Ascending aorta (tissue), 2 donors: ENCODE measurements around the gene KRTAP5-6. TPM values are rescaled to one million over a fixed set of nuclear protein-coding genes. Genes with fewer than 3 reads are reported as not detected.

Experiments used
- DNase-seq, 2 donors: peaks; one replicate each; pipeline ENCODE4 v3.0.0-alpha.2; 2019; ENCODE audit warnings: low spot score in 2 of 2
- H3K27ac ChIP-seq, 2 donors: fragments of 200-600 bp; sonication (generic); one replicate each; pipeline ENCODE4 v1.5.1; 2016 to 2017; ENCODE audit warnings: mild to moderate bottlenecking in 1 of 2
- H3K27me3 ChIP-seq: fragments of 200-600 bp; sonication (generic); one replicate; pipeline ENCODE4 v1.5.1; 2017
- H3K36me3 ChIP-seq, 2 donors: fragments of 200-600 bp; sonication (generic); one replicate each; pipeline ENCODE4 v1.5.1; 2016
- H3K4me1 ChIP-seq, 2 donors: fragments of 200-600 bp; sonication (generic); one replicate each; pipeline ENCODE4 v1.5.1; 2016 to 2017; ENCODE audit warnings: mild to moderate bottlenecking in 1 of 2
- H3K4me3 ChIP-seq, 2 donors: fragments of 200-600 bp; sonication (generic); one replicate each; pipeline ENCODE4 v1.5.1; 2016 to 2017; ENCODE audit warnings: mild to moderate bottlenecking in 1 of 2
- H3K9me3 ChIP-seq, 2 donors: fragments of 200-600 bp; sonication (generic); one replicate each; pipeline ENCODE4 v1.5.1; 2016
- CTCF ChIP-seq, 3 experiments: fragments of 200-600 bp in 2 of 3; fragments of 450-650 bp in 1 of 3; sonication (generic) in 2 of 3; IDR thresholded peaks; one replicate each; pipeline ENCODE4 v1.5.1; 2016 to 2019; ENCODE audit warnings: antibody characterized with exemption in 3 of 3, mild to moderate bottlenecking in 1 of 3, moderate library complexity in 1 of 3
- intact Hi-C: fragments of 100-400 bp; cut with DNase I; formaldehyde crosslinking; loops from one replicate; pipeline ENCODE4 v1.15.1; 2023
- total RNA-seq: library from RNA; depleted of rRNA; stranded (reverse); fragments of >200 nt; gene quantifications from one replicate; pipeline ENCODE4 v1.1.0, GENCODE V29; 2016

Gene KRTAP5-6
- total RNA-seq, 1 donor from 2014 or later = not detected

- DNase-seq = no peak
- H3K27me3 ChIP-seq = peaks cover 3% of the 10 kb centered on the region
- H3K4me1 ChIP-seq = no peaks in the 10 kb centered on the region
- TF ChIP-seq CTCF (IDR thresholded peaks at IDR 0.05) = no peak
- no peak overlapping the region for H3K4me3 ChIP-seq
- no peaks in the 10 kb centered on the region for H3K36me3 ChIP-seq
- H3K9me3 ChIP-seq = no peaks in the 10 kb centered on the region
- no peak overlapping the region for H3K27ac ChIP-seq
- intact Hi-C loops = no loop called here
These were observed 32.7 kb downstream of the KRTAP5-6 start for GRCh38 chr11:1729692-1730011.

GRCh38 chr11:1730059-1730629 lies 33.1 kb downstream of the KRTAP5-6 start:
- Histone ChIP-seq H3K4me3 (no peak overlapping the region), H3K36me3 (no peaks in the 10 kb centered on the region), H3K9me3 (no peaks in the 10 kb centered on the region), H3K4me1 (no peaks in the 10 kb centered on the region), H3K27me3 (peaks cover 3% of the 10 kb centered on the region), H3K27ac (no peak overlapping the region)
- no peak for TF ChIP-seq CTCF (IDR thresholded peaks at IDR 0.05)
- peak in 1 of 2 donors; percentile 48 for DNase-seq
- intact Hi-C loops = no loop called here

GRCh38 chr11:1731451-1732059 lies 34.6 kb downstream of the KRTAP5-6 start:
- H3K27me3 ChIP-seq = peaks cover 3% of the 10 kb centered on the region

GRCh38 chr11:1732418-1733008 lies 35.5 kb downstream of the KRTAP5-6 start:
- H3K27me3 ChIP-seq = peaks cover 3% of the 10 kb centered on the region

More at GRCh38 chr11:1731451-1732059, 34.6 kb downstream of the KRTAP5-6 start:
- no peak for TF ChIP-seq CTCF (IDR thresholded peaks at IDR 0.05)
- H3K27ac ChIP-seq = no peak overlapping the region
- intact Hi-C loops = no loop called here
- H3K9me3 ChIP-seq = no peaks in the 10 kb centered on the region
- H3K4me1 ChIP-seq = no peaks in the 10 kb centered on the region
- no peaks in the 10 kb centered on the region for H3K36me3 ChIP-seq
- DNase-seq = peak in 1 of 2 donors; percentile 15
- H3K4me3 ChIP-seq = no peak overlapping the region

GRCh38 chr11:1733009-1733715 lies 36.2 kb downstream of the KRTAP5-6 start:
- H3K36me3 ChIP-seq = no peaks in the 10 kb centered on the region
- intact Hi-C loops = no loop called here
- no peak for TF ChIP-seq CTCF (IDR thresholded peaks at IDR 0.05)
- H3K9me3 ChIP-seq = peaks cover 4% of the 10 kb centered on the region in 2 donors
- H3K27ac ChIP-seq = no peak overlapping the region
- peak in 1 of 2 donors; percentile 35 for DNase-seq
- H3K27me3 ChIP-seq = peaks cover 3% of the 10 kb centered on the region
- H3K4me3 ChIP-seq = no peak overlapping the region
- no peaks in the 10 kb centered on the region for H3K4me1 ChIP-seq

More at GRCh38 chr11:1732418-1733008, 35.5 kb downstream of the KRTAP5-6 start:
- Histone ChIP-seq H3K4me3 (no peak overlapping the region), H3K4me1 (no peaks in the 10 kb centered on the region), H3K27ac (no peak overlapping the region), H3K9me3 (peaks cover 4% of the 10 kb centered on the region in 2 donors), H3K36me3 (no peaks in the 10 kb centered on the region)
- intact Hi-C loops = no loop called here
- DNase-seq = peak in 1 of 2 donors; percentile 44
- no peak for TF ChIP-seq CTCF (IDR thresholded peaks at IDR 0.05)
